GM10847 (cell line): ENCODE measurements around the gene BBS9.

Experiments used
- POLR2A ChIP-seq: IDR thresholded peaks from 2 replicates; pipeline ENCODE4 v1.6.1; 2011; ENCODE audit not compliant: insufficient read length; ENCODE audit errors: extremely low read depth

BBS9 gene

GRCh38 chr7:33582104-33582503 lies 452.7 kb downstream of the BBS9 start:
- no peak for TF ChIP-seq POLR2A

GRCh38 chr7:33582533-33582932 lies 453.2 kb downstream of the BBS9 start:
- no peak for TF ChIP-seq POLR2A

- TF ChIP-seq POLR2A, result no peak
These were observed 460.5 kb downstream of the BBS9 start for GRCh38 chr7:33589911-33590310.

GRCh38 chr7:33590916-33591315 lies 461.6 kb downstream of the BBS9 start:
- TF ChIP-seq POLR2A, result no peak

GRCh38 chr7:33591490-33591889 lies 462.1 kb downstream of the BBS9 start:
- TF ChIP-seq POLR2A, result no peak

GRCh38 chr7:33592718-33593117 lies 463.4 kb downstream of the BBS9 start:
- no peak for TF ChIP-seq POLR2A

GRCh38 chr7:33593611-33594010 lies 464.2 kb downstream of the BBS9 start:
- no peak for TF ChIP-seq POLR2A

- no peak for TF ChIP-seq POLR2A
These were observed 467.3 kb downstream of the BBS9 start for GRCh38 chr7:33596686-33597085.

- TF ChIP-seq POLR2A, result no peak
These were observed 467.8 kb downstream of the BBS9 start for GRCh38 chr7:33597181-33597580.

GRCh38 chr7:33601101-33601500 lies 471.7 kb downstream of the BBS9 start:
- TF ChIP-seq POLR2A, result no peak

GRCh38 chr7:33601884-33602283 lies 472.5 kb downstream of the BBS9 start:
- TF ChIP-seq POLR2A, result no peak

GRCh38 chr7:33604056-33604455 lies 474.7 kb downstream of the BBS9 start:
- TF ChIP-seq POLR2A, result no peak

- no peak for TF ChIP-seq POLR2A
These were observed 481.6 kb downstream of the BBS9 start for GRCh38 chr7:33610918-33611317.

- no peak for TF ChIP-seq POLR2A
These were observed 483.1 kb downstream of the BBS9 start for GRCh38 chr7:33612442-33612841.

GRCh38 chr7:33614357-33615117 lies 485.2 kb downstream of the BBS9 start:
- no peak for TF ChIP-seq POLR2A

GRCh38 chr7:33616752-33617151 lies 487.4 kb downstream of the BBS9 start:
- TF ChIP-seq POLR2A, result no peak

GRCh38 chr7:33619264-33619663 lies 489.9 kb downstream of the BBS9 start:
- TF ChIP-seq POLR2A, result no peak
